ENCODE results near the gene MKLN1. TPM values are rescaled to one million over a fixed set of nuclear protein-coding genes. Genes with fewer than 3 reads are reported as not detected.

MKLN1 gene
- total and polyA plus RNA-seq, 10 of the 15 experiments (the other 5 are each of a cell fraction or from before 2014, with no cell fraction given), result 13.6 to 55.8 (median 29.3) TPM

DNA sequence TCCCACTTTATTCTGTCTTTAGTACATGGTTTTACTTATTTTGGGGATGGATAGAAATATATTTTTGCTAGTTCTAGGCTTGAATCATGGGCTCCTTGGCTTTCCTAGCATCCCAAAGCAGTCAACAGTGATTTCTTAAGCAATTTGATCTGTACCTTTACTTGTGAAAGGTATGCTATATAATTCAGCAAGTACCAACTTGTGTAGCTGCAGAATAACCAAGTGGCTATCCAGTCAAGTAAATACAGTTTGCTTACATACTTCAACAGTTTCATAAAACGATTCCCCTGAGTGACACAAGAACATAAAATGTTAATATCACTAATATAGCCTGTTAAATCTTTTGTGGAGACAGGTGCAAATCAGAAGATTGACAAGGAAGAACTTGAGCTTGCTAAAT lies 161.5 kb downstream of the MKLN1 start:
- in situ Hi-C loops (cut with MboI), result no loop called here
- DNase-seq (ENCODE audit: low read depth, low spot score), result no peak
- no peak for FAIRE-seq

More for the DNA sequence above, 161.5 kb downstream of the MKLN1 start:
- intact Hi-C loops (cut with micrococcal nuclease; ENCODE audit: unreplicated experiment), result no loop called here
- ChIA-PET CTCF (interaction anchor here (1.5 to 2.0 kb wide), 2 partner anchors 12 to 18 kb away, joined by 5 read pairs; no protein-coding TSS in a partner anchor), POLR2A (no interaction called here), RAD21 (ENCODE audit: unreplicated experiment) (interaction anchor here (1.5 kb wide), 1 partner anchor 11 kb away, joined by 3 read pairs; no protein-coding TSS in a partner anchor), SMC1A (ENCODE audit: uncharacterized antibody, unreplicated experiment) (interaction anchor here (0.6 kb wide), 2 partner anchors 16 to 83 kb away, joined by 3 read pairs; no protein-coding TSS in a partner anchor)
- 64% methylated on average over 1 of the region's 1 CpG for WGBS (ENCODE audit: insufficient coverage, insufficient replicate concordance, low lambda C conversion rate, missing lambda C conversion rate)
- no peaks in the 10 kb centered on the region for H3K4me1 ChIP-seq (ENCODE audit: control insufficient read depth, insufficient read depth, low read length)
- no peaks in the 10 kb centered on the region for H3K9me3 ChIP-seq (replicated peaks; ENCODE audit: control insufficient read depth, insufficient read depth, low read length)
- H3K79me2 ChIP-seq (ENCODE audit: control insufficient read depth, insufficient read depth, low read length), result no peaks in the 10 kb centered on the region
- no peaks in the 10 kb centered on the region for H3K27me3 ChIP-seq (replicated peaks in 1 of 2; ENCODE audit: control insufficient read depth in 2 of 2, insufficient read depth in 2 of 2, low read length in 1 of 2)
- no peak overlapping the region for H2AFZ ChIP-seq (ENCODE audit: control insufficient read depth, low read depth, low read length)
- no peaks in the 10 kb centered on the region for H4K20me1 ChIP-seq (ENCODE audit: control insufficient read depth, insufficient read depth)
- peaks cover 0 to 5% of the 10 kb centered on the region in 2 experiments; a peak in 1 of 4 replicates for H3K36me3 ChIP-seq (ENCODE audit: control insufficient read depth in 2 of 2, insufficient read depth in 2 of 2, low read length in 1 of 2)
- H3K4me2 ChIP-seq (ENCODE audit: control insufficient read depth, insufficient read depth), result no peak overlapping the region
- no TSS peak for BruUV-seq (replicated peaks)
- no peak overlapping the region for H3K9ac ChIP-seq (ENCODE audit: control insufficient read depth, insufficient read depth, low read length)
- no peak overlapping the region for H3K27ac ChIP-seq (ENCODE audit: control insufficient read depth, insufficient read depth)
- no peak for TF ChIP-seq NR2C1 (IDR thresholded peaks at IDR 0.05)
- TF ChIP-seq ZNF622 (IDR thresholded peaks at IDR 0.05), result no peak
- TF ChIP-seq PKNOX1 (IDR thresholded peaks at IDR 0.05), result no peak
- TF ChIP-seq ZBTB11 (CRISPR knock-in tag; IDR thresholded peaks at IDR 0.05), result no peak
- no peak for TF ChIP-seq ELK1 (IDR thresholded peaks at IDR 0.05; ENCODE audit: low read depth, low read length)
- TF ChIP-seq BMI1 (IDR thresholded peaks at IDR 0.05; ENCODE audit: borderline replicate concordance), result no peak
- TF ChIP-seq NFIC (IDR thresholded peaks at IDR 0.05; ENCODE audit: low read depth, low read length), result no peak
- H3K4me3 ChIP-seq, result no peak overlapping the region
- no peak for ATAC-seq

Data from GM12878 (cell line).